HG03025 (cell line): Measurements from ENCODE around the gene TSPAN9.

Source experiments
- ATAC-seq: cut with Tn5 transposase; IDR thresholded peaks from one replicate; pipeline ENCODE4 v1.9.1; 2021; ENCODE audit warnings: mild to moderate bottlenecking, moderate library complexity; ENCODE audit not compliant: unreplicated experiment, low FRiP score

The TSPAN9 gene

DNA sequence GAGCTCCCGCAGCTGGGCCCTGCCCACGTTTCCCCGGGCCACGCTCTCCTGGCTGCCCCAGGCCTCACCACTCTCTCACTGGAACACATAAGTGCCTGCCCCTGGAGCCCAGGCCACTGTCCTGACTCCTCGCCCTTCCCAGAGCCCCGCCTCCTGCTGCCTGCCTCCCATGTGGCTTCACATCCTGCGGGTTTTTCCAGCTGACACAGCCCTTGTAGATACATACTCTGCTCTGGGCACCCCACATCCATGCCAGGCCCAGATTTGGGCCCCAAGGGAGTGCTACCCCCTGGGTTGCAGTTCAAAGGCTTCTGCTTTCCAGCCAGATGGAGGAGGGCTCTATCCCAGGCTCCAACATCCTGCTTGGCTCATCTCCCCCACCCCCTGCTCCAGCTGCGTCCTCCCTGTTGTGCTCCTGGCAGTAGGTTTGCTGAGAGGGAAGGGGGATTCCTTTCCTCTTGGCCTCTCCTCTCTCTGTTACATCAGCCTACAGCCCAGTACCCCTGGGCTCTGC is 60.1 kb downstream of the TSPAN9 start:
- ATAC-seq = no peak

DNA sequence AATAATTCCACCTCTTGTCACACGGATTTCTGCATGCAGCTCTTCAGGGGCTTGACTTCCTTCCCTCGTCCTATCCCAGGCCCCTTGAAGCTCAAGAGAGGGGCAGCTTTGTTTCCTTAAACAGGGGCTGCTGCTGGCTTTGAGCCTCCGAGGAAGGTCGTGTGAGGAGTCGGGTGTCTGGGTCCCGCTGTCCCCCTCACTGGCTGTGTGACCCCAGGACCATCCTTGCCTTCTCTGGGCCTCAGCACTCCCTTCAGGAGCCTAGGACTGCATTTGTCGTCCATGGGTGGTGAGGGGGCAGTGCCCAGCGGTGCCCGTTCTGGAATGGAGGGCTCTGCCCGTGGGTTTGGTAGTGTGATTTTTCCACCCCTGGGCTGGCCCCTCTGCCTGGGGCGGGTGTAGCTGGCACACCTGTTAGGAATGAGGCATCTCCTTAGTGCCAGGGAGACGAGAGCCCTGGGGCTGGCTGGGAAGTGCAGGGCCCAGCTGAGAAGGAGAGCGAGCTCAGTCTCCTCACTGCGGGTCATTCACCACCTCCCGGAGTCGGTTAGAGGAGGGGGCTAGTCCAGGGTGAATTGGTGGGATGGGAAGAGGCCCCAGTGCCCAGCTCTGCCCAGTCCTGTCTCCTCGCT is 60.8 kb downstream of the TSPAN9 start:
- no peak for ATAC-seq

DNA sequence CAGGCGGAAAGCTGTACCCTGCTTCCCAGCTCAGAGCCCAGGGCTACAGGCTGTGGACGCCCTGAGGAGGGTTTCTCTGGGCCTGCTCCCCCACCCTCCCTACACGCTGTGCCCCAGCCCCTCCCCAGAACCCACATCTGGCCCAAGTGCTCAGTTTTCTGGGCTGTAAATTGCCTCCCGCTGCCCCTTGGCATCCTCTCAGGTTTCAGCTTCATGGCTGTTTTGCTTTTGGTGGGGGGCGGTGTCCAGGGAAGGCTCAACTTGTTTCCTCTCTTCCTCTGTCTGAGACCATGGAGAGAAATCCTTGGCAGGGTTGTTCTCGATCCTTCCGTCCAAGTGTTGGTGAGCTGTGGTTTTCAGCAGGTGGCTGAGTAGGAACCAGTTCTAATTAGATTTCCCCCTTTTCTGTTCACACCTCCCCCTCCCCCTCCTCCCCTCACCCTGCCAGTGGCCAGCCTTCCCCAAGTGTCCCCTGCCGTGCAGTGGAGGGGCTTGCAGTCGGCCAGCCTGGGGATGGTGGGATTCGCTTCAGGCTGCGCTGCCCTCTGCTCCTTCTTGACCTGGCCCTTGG is 61.8 kb downstream of the TSPAN9 start:
- ATAC-seq = no peak

DNA sequence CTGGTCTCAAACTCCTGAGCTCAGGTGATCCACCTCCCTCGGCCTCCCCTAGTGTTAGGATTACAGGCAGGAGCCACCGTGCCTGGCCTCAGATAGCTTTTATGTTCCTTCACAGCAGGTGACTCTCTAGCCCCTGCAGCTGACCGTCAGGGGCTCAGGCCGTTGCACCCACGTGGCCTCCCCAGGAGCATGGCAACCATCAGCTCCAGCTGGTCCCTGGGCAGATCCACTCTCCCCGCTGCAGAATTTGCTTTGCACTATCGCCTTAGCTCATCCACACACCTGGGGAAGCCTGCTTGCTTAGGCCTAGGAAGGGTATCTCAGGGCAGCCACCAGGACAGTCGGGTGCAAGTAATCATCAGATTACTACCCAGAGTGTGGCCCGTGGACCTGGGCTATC is 62.6 kb downstream of the TSPAN9 start:
- ATAC-seq = no peak

DNA sequence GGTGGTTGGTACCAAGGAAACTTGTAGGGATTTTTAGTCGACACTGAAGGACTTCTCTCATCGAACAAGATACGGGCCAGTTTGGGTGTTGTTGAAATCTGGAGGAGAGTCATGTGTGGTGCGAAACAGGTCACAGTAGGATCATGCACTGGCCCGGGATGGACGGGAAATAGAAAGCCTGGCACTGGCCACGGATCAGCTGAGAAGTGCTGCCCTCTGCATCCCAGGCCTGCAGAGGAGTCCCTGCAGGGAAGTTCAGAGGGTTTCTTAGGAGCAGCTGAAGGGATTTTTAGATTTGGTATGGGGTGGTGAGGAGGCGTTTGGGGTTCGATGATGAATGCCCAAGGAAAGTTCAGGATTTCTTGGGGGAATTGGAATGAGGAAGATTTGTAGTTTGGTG is 63.1 kb downstream of the TSPAN9 start:
- ATAC-seq = no peak

DNA sequence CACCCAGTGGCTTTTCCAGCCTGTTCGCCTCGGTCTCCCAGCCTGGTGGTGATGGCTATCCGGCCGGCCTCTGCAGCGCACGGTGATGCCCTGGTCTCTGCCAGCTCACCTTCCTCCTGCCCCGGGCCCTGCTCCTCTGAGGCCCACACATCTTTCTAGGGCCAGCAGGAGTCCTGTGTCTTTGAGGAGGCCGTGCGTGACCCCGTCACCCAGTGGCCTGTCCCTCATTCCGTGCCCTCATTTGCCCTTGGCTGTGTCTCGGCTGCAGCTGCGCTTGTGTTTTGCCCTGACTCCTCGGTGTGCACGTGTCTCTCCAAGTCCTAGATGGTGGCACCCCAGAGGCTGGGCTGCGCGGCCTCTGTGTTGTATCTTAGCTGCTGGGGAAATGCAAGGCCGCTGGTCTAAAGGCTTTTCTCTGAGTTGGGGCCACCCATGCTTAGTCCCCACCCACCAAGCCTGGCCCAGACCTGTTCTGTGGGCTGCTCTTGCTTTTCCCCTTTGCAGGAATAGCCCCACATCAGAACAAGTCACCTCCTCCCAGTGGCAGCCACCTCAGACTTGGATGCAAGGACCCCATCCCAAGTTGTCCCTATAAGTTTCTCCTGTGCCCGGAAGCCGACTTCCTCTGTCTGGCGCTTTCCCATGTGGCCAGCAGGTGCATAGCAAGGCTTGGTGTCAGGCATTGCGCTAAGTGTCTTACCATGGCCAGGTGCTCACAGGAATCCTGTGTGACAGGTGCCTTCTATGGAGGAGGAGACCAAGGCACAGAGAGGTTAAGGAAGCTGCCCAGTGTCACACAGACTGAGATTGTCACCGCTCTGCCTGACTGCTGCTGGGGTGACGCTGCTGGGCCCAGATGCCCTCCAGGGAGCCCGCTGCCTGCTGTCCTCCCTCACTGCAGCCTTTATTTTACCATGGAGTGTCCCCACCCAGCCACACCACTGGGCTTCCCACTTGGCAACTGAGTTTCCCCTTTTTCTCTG is 64.5 kb downstream of the TSPAN9 start:
- ATAC-seq = no peak

DNA sequence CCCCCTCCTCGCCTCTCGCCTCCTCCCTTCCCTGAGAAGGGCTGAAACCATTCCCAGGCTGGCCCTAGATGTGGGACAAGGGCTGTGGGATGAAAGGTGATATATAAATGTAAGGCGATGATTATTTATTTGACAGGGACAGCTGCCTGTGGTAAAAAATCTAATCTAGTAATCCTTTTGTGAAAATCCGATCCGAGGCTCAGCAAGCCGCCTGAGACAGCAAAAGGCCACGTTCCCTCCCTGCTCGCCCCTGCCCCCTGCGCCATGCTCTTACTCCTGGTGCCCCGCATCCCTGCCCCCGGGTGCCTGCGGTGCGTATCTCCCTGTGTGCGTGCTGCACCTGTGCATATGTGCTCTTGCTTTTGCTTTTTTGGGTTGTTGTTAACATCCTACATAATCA is 65.2 kb downstream of the TSPAN9 start:
- no peak for ATAC-seq

DNA sequence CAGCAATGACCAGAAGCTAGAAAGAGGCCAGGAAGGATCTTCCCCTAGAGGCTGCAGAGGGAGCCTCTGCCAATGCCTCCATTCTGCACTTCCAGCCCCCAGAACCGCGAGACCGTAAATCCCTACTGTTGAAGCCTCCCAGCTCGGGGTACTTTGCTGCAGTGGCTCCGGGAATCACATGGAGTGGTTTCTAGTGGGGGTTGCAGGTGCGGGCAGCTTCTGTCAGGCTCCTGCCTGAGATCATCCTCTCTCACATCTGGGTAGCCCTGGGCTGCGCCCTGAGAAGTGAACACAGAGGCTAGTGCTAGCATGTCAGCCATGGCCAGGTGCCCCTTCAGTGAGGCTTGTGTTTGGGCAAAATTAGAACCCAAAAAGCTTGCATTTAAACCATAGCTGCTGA is 67.3 kb downstream of the TSPAN9 start:
- ATAC-seq = no peak

DNA sequence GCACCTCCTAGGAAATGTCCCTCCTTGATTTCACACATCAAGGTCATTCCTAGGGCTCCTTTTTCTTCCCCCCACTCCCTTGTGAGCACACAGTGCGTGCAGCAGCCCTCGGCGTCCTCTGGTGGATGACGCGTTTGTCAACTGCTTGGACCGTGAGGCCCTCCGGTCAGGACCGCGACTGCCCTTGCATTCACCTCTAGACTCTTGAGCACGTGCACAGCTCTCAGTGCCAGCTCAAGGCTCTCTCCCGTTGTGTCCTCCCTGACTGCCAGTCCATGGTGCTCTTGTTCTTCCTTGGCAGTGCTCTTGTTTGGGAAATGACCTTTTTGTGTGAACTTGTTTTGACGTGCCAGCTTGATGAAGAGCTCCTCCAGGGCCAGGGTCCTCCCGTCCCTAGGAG is 67.9 kb downstream of the TSPAN9 start:
- no peak for ATAC-seq

DNA sequence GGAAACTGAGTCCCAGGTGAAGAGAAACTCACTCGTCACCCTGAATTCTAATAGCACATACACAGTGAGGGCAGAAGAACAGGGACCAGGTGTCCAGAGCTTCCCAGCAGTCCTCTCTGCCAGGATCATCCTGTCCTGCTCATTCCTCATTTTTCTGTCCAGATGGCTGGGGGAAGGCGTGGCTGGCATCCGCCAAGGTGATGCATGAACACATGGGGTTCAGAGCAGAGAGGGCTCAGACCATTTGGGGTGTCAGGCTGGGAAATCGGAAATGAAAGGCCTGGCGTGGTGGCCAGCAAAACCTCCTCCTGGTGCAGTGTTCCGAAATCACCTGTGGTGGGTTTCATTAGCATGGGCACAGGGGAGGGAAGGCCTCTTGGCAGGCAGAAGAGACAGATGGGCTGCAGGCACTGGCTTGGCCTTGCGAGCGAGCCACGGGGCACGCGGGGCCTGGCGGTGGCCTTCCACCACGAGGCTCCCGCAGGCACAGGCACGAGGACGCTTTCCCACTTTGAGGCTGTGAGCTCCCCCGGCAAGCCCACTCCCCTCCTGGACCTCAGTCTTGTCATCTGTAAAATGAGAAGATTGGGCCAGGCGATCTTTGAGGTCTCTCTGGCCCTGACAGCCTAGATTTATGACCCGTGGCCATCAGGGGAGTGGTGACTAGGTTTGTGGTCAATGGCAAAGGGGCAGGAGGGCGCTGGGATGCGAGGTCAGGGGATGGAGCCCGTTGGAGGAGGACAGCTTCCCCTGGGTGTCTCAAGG is 68.5 kb downstream of the TSPAN9 start:
- ATAC-seq = no peak

DNA sequence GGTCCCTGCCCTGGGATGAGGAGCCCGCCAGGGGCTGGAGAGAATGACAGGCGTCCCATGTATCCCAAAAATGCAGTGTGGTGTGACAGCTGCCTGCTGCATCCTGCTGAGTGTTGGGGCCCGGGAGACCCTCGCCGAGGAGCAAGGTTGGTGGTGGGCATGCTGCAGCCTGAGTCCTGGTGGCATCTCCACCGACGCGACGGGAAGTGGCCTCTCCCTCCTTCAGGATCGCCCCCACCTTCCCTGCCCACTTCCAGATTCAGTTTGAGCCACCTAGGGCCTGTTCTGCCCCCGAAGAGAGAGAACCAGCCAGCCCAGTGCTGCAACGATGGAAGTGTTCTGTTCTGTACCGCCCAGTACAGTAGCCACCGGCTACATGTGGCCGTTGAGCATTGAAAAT is 70.1 kb downstream of the TSPAN9 start:
- no peak for ATAC-seq

DNA sequence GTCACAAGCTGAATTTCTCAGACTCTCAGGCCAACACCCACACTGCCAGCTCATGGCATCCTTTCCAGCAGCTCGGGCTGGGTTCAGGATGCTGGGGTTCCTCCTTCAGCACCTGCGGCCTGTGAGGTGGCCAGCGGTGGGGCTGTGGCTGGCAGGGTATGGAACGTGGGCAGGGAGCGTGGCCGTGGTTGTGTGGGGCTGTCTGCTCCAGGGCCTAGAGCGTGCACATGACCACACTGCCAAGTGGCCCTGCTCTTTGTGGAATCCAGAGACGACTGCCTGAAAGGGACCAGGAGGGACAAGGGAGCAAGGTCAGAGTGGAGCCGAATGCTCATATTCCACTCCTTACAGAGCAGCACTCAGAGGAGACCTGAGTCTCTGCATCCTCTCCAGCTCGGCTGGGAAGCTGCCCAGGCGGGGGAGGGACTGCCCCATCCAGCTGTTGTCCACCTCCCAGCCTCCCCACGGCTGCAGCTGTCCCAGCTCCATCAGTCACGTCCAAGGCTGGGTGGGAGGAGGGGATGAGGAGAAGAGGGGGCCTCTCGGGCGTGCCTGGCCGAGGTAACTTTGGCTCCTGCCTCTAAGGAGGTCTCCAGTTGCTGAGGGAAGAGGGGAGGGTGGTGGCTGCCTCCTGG is 71.3 kb downstream of the TSPAN9 start:
- ATAC-seq = no peak

DNA sequence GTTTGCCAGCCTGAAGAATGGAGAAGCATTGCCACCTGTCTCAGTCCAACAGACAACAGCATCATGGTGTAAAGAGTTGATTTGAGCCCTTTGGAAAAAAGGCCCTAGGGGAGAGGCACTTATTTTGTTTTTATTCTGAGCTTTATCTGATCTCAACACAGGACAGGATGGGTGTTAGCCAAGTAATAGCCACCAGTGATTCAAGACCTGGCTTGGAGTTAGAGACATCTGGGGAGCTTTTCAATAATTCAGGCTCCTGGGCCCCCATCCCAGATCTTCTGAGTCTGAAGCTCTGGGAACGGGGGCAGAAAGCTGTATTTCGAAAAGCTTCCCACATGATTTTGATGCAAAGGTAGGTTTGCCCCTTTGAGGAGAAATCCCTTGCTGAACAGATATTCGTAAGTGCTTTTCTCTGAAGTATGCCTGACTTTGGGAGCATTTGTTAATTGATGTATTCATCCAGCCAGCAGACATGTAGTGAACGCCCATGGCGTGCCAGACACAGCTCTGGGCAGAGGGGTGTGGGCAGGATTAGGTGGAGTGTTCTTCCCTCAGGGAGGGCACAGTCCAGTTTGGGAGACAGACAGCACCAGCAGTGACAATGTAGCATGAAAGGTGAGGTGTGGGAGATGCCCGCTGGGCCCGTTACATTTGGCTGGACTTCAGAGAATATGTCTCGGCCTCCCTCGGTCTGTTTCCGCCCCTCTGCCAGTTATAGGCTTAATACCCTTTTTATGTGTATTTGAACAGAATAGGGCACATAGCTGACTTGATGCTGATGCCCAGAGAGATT is 72.5 kb downstream of the TSPAN9 start:
- no peak for ATAC-seq

DNA sequence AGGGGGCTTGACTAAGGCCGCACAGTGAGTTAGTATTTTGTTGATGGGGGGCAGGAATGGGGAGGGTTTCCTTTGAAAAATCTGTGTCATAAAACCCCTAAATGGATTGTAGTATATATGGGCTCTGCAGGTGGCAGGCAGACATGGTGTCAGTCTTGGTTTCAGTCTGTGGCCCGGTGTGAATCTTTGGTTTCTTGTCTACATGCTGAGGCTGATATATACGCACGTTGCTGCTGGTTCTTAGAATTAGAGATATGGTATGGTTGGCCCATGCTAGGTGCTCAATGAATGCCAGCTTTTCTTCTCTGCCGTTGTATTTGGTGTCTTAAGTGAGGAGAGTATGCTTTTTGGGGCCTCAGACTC is 73.1 kb downstream of the TSPAN9 start:
- ATAC-seq = no peak

DNA sequence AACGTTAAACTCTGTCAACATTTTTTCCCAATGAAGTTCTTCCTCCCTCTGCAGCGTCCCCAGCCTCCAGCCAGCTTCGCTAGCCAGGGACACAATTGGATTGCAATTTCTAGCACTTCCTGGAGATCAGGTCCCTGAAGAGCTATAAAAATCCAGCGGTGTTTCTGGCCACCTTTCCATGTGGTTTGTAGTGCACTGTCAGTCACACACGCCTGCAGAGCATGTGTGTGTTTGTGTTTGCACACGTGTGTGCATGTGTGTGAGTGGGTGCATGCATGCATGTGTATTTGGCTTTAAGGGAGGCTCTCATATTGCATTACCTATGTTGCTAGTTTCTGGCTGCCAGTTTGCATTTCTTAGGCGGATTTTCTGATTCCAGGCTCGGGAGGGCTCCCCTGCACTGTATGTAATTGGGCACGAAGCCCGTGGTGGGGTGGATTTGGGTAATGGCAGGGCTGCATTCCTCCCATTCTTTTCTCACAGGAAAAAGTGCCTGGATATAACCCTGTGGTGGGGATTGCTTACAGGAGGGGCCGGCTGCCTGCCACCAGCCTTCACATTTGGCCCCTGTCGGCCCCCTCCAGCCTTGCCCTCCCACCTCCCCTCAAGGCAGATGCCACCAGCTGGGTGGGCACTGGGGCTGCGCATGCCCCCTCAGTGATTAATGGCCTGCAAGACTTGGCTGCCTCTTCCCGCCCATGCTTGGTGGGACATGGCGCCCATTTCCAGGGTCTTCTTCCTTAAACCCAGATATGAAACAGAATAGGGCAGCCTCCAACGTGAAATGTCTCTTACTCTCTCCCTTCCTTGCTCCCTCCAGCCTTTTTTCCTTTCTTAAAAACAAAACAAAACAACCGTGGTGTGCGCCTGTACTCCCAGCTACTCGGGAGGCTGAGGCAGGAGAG is 74.0 kb downstream of the TSPAN9 start:
- no peak for ATAC-seq

DNA sequence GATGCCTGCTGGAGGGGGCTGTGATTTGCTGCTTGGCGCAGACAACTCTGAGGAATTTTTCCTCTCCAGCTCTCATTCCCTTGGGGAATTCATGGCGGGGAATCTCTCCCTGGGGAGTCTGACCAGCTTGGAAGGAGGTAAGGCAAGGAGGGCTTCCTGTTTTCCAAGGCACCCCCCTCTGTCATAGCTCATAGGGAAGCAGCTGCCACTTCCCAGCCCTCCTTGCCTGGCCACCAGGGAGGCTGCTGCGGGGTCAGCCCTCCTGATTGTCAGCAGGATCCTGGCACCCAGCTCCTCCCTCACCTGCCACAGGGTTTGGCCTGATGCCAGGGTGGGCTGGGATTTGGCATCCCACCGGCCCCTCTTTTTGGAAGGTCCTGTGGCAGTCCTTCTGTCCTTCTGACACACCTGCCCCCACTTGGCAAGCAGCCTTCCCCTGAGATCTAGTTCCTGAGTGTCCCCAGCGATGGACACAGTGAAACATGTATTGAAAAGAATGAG is 74.9 kb downstream of the TSPAN9 start:
- ATAC-seq = no peak

DNA sequence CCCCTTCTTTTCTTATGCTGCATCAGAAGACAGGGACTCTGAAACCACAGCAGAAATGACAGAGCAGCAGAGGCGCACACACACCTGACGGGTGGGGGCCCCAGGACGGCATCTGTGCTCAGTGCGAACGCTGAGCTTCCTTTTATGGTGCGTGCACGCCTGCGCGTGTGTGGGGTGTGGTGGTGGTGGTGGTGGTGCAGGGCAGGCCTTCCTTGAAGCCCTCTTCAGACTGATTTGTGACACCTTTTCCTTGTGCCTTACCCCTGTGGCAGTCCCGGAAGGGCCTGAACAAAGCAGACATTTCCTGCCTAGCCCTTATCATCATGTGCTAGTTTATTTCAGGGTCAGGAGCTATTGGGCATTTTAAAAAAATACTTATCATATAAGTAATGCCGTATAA is 75.7 kb downstream of the TSPAN9 start:
- no peak for ATAC-seq

DNA sequence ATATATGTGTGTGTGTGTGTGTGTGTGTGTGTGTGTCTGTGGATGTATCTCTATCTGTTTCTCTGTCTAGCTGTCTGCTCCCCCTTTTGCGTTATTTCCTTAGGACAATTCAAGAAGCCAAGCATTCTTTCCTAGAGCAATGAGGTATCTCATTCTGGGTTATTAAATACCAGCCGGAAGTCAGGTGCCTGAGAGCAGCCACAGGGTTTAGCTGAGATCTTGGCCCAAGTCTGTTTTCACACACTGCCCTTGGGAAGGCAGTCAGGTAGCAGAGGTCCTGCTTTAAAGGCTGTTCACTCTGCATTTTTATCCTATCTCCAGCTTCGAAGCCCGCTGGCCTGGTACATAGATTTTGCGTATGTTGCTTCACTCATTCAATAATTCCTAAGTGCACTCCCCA is 76.8 kb downstream of the TSPAN9 start:
- no peak for ATAC-seq
